ENCODE data around the gene NDOR1. TPM values are rescaled to one million over a fixed set of nuclear protein-coding genes. Genes with fewer than 3 reads are reported as not detected.

The NDOR1 gene
- total RNA-seq, 1 donor from 2014 or later: 12.8 TPM

GRCh38 chr9:137218212-137218753 lies 12.8 kb downstream of the NDOR1 start:
- no peak for DNase-seq (ENCODE audit: extremely low read depth, low read depth, low spot score)

DNA sequence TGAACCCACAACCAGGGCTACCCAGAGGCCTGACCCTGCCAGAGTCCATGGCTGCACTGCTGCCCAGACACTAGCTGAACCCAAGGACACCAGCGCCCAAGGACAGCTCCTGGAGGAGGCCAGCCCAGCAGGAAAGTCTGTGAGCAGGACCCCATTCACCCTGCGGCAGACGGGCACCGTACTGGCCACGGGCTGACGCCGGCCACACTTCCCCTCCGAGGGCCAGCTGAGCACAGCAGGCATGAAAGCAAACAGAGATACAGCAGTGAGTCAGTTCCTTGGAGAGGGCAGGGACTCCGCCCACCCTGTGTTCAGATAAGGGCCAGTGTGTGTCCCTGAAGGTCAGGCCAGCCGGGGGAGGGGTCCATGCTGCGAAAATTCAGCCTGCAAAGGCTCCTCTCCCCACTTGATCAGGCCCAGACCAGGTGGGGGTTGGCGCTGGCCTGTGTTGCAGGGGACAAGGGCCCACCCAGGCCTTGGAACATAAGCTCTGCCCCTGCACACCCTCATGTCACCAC lies 13.3 kb downstream of the NDOR1 start:
- DNase-seq (ENCODE audit: extremely low read depth, low read depth, low spot score): no peak

- DNase-seq (ENCODE audit: extremely low read depth, low read depth, low spot score): no peak
Measured at GRCh38 chr9:137219757-137220316, 14.3 kb downstream of the NDOR1 start.

- no peak for DNase-seq (ENCODE audit: extremely low read depth, low read depth, low spot score)
Measured at GRCh38 chr9:137220317-137221094, 15.0 kb downstream of the NDOR1 start.

DNA sequence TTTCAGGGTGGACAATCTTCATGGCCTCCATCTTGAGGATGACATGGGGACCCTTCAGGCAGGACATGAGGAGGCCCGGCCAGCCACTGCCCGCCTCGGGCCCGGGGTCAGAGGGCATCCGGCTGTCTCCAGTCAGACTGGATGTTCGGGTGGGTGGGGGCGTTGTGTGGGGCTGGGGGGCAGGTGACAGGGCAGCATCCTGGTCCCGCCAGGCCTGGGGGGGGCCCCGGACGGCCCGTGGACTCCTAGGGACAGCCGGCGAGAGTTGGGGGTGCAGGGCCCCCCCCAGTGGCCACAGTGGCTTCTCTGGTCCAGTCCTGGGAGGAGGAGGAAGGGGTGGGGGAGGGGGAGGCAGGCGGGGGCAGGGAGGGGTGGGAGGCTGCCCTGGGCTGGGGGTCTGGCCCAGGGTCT lies 15.6 kb downstream of the NDOR1 start:
- DNase-seq (ENCODE audit: extremely low read depth, low read depth, low spot score): no peak

DNA sequence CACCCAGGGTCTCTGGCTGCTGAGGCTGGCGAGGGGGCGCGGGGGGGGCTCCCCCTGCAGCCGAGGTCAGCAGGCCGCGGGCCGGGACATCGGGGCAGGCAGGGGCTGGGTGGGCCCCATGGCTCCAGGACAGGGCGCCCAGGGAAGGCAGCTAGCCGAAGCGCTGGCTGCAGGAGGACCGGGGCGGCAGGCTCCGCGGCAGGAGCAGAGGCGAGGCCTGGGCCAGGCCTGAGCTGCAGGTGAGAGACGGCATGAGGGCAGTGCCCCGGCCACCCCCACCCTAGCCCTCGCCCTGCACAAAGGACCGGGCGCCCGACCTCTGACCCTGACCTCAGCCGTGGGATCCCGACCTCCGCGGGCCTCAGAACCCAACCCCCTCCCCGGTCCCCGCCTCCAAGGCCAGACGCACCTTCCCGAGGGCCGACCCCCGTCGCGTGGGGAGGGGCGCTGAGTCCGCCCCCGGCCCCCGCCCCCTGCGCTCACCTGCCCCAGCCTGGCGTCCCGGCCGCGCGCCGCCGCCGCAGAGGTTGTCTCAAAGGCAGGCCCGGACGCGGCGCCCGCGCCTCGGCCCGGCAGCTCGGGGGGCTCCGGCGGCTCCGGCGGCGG lies 16.1 kb downstream of the NDOR1 start:
- DNase-seq (ENCODE audit: extremely low read depth, low read depth, low spot score): no peak

DNA sequence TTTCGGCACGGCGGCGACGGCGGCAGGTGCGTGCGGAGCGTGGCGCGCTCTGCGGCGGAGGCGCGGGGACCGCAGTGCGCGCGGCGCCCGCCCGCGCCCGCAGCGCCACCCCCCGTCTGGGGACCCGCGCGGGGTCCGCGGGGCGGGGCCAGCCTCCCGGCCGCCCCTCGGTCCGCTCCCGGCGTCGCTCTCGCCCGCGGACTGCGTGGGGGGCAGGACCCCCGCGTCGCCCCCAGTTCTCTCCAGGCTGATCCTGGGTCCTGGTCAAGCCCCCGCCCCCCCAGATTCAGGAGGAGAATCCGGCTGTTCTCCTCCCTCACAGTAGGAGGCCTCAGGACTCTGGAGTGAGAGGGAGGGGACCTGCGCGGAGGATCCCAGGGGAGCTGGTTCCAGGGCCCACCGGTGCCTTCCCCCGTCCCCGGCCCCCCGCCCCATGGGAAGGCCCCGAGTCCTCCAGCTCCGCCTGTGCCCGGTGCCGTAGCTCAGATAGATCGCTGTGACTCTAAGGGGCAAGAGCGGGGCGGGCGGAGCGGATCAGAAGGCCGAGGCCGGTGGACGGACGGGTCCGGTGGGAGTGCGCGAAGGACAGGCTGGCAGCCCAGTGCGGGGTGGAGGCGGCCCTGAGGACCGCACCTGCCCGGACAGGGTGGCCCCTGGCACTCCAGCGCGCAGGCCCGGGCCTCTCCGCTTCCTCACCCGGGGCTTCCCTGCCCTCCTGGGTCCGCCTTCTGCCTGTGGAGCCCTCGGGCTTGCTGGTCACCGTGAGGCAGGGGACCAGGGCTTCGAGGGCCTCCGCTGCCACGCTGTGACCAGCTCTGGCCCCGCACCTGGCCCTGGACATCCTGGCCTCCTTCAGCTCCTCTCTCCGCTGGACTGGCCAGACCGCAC lies 16.9 kb downstream of the NDOR1 start, which contains the start of gene RNF208:
TSS of gene RNF208 (minus strand) at position 51 of the 888 bp plus-strand sequence. CDS start 1,028 bp downstream, outside the sequence.
- no peak for DNase-seq (ENCODE audit: extremely low read depth, low read depth, low spot score)

GRCh38 chr9:137223078-137223970 lies 17.8 kb downstream of the NDOR1 start:
- DNase-seq (ENCODE audit: extremely low read depth, low read depth, low spot score): peak; percentile 91

GRCh38 chr9:137224830-137225694 lies 19.6 kb downstream of the NDOR1 start, which contains the start of gene CYSRT1:
Gene CYSRT1, plus strand, starts transcription at chr9:137225174. Its CDS starts 448 bp downstream, at chr9:137225622.
- no peak for DNase-seq (ENCODE audit: extremely low read depth, low read depth, low spot score)

- no peak for DNase-seq (ENCODE audit: extremely low read depth, low read depth, low spot score)
Measured at GRCh38 chr9:137225699-137226331, 20.3 kb downstream of the NDOR1 start.

DNA sequence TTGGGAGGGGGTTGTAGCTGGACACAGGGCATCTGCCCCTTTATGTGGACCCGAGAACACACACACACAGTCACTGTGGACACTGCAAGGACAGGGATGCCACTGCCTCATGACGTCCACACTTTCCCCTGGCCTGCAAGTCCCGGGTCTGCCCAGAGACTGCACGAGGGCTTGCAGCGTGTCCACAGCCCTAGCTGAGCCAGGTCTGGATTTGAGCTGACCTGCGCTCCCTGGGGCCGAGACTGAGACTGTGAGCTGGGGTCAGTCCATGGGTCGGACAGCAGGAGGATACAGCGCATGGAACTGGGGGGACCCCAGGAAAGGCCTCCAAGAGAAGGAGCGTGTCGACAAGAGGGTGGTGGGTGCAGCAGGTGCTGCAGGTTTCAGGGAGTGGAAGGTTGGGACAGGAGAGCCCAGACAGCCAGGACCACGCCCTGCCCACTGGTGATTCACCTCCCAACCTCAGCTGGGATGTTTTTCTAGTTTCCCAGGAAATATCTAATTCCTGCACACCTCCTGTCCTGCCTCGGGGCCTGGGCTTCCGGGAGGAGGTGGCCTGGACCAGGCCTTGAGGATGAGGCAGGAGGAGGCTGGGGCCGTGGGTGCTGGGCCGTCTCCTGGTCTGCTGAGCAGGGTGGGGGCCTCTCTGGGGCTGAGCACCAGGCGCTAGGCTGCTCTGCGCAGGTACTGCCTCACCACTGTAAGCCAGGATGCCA lies 21.0 kb downstream of the NDOR1 start:
- DNase-seq (ENCODE audit: extremely low read depth, low read depth, low spot score): no peak

DNA sequence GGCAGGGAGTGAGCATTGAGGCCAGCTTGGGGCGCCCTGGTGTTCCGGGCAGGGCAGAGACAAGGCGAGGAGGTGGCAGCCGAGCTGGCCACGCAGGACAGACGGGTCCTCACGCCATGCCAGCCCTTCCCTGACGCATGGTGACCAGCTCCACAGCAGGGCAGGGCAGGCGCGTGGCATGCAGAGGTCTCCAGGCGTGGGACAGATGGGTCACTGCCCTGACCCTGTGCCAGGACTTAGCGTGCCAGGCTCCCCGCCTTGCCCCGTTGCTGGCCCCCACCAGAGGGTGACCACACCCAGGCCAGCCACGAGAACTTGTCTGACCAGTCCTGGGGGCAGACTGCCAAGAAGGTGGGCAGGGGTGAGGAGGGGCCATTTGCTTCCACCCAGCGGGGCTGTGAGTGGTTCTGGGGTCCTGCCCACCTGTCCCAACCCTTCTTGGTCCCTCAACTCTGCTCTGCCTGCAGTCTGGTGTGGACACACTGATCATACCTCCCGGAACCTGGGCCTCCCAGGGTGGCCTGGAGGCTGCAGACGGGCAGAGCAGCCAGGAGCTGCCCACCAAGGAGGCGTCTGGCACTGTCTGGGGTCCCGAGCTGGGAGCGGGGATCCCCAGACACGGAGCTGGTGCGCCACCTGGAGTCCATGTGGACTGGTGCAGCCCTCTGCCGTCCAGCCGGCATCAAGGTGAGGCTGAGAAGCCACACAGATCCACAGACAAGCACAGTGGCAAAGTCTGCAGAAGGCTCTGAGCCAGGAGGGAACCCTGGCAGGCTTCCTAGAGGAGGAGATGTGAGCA lies 21.8 kb downstream of the NDOR1 start, which contains the start of gene RNF224:
TSS of gene RNF224 (plus strand) at position 449 of the 799 bp plus-strand sequence. CDS start 834 bp downstream, outside the sequence.
- no peak for DNase-seq (ENCODE audit: extremely low read depth, low read depth, low spot score)

- no peak for DNase-seq (ENCODE audit: extremely low read depth, low read depth, low spot score)
Measured at GRCh38 chr9:137227853-137228505, 22.5 kb downstream of the NDOR1 start.

- DNase-seq (ENCODE audit: extremely low read depth, low read depth, low spot score): no peak
Measured at GRCh38 chr9:137228506-137228967, 23.0 kb downstream of the NDOR1 start.
